NOMO-1 treated with DMSO at 0.1 percent for 48 hours (cell line): ENCODE data around the gene CFAP410.
"Not testable (repeated sequence)": the region's sequence is repeated elsewhere in the genome, so short reads cannot be mapped to it uniquely, and the experiment has no call there.

Experiments
- DNase-seq: peaks from one replicate; lab custom pipeline; 2025; ENCODE audit not compliant: unreplicated experiment; lab: John Stamatoyannopoulos, UW

The CFAP410 gene

DNA sequence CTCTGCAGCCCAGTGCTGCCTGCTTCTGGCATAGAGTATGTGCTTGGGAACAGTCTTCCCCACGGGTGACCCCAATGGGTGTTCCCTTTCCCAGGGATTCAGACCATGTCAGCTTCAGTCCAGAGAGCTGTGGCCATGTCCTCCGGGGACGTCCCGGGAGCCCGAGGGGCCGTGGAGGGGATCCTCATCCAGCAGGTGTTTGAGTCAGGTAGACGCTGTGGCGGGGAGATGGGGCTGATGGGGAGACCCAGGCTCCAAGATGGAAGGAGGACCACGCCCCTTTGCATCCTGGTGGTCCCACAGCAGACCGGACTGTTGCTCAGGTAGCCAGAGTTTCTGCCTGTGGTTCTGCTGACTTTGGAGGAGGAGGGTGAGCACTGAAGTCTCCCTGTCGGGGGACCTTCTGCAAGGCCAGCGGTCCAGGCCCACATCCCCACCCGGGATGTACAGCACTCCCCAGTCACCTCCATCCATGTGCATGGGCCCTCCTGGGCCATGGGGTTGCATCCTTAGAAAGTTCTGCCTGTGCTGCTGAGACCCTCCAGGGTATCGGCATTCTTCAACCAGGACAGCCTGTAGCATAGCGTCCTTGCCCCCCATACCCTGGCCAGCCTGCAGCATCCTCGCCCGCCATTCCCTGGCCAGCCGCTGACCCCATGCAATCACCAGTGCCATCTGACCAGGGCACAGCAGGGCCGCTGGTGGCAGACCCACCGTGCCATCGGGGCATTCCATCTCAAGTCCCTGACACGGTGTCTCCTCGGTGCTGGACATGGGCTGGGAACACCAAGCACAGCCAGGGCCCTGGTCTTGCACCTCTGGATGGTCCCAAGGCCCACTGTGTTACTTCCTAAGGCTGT, 50.7 kb downstream of the CFAP410 start:
- no peak for DNase-seq

GRCh38 chr21:44286716-44287632, 52.2 kb downstream of the CFAP410 start:
- no peak for DNase-seq

DNA sequence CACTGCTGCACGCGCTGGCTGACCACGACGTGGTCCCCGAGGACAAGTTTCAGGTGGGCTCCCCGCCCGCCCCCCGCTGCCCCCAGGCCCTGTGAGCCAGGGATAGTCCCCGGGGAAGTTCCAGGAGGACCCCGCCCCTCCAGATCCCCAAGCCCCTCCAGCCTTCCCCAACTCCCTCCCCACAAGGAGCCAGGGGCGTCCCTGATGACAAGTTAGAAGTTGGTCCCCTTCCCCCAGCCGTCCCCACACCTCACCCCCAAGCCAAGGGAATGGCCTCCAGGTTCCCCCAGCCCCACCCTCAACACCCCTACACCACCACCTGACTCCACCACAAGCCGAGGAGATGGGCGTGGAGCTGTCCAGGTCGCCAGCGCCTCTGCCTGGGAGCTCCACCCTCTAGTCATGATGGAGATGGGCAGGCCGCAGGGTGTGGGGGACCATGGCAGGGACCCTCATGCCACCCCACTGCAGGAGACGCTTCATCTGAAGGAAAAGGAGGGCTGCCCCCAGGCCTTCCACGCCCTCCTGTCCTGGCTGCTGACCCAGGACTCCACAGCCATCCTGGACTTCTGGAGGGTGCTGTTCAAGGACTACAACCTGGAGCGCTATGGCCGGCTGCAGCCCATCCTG, 53.0 kb downstream of the CFAP410 start:
- DNase-seq: no peak

DNA sequence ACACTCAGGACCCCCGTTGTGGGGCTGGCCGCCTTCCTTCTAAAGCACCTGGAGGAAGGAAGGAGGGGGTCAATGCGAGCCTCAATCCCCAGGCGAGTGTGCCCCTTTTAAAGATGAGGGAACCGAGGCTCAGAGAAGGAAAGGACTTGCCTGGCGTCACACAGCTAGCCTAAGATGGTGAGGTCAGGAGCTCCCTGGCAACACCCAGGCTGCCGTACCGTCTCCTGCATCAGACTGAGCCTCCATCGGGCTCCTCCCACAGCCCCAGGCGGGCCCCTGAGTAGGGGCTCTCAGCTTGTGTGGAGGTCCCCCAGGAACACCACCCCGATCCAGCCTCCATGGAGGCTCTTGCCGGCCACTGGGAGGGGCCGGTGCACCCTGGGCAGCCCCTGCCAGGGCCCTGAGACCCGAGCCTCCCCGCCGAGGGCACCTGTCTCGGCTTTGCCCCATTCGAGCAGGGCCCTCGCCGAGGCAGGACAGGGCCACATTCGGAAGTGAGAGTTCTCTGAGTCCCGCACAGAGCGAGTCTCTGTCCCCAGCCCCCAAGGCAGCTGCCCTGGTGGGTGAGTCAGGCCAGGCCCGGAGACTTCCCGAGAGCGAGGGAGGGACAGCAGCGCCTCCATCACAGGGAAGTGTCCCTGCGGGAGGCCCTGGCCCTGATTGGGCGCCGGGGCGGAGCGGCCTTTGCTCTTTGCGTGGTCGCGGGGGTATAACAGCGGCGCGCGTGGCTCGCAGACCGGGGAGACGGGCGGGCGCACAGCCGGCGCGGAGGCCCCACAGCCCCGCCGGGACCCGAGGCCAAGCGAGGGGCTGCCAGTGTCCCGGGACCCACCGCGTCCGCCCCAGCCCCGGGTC, 53.8 kb downstream of the CFAP410 start, which contains the start of gene AIRE:
TSS of gene AIRE (plus strand) at position 739 of the 855 bp plus-strand sequence. CDS start 131 bp downstream, outside the sequence.
- DNase-seq: no peak

DNA sequence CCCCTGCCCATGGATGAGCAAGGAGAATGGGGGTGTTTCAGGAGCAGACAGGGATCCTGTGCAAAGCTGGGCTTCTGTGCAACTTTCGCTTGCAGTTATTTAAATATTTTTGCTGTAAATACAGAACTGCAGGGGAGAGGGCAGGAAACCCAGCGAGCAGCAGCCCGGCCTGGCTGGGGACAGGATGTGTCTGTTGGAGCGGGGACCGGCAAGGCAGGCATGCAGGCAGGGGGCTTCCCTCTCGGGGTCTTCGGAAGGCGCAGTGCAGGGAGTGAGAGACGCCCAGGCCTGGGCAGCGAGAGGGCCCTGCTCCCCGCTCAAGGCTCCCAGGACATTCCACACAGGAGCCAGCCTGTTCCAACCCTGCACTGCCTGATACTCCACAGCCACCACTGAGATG, 55.2 kb downstream of the CFAP410 start:
- no peak for DNase-seq

GRCh38 chr21:44283211-44283785, 55.9 kb downstream of the CFAP410 start:
- DNase-seq: not testable (repeated sequence)

DNA sequence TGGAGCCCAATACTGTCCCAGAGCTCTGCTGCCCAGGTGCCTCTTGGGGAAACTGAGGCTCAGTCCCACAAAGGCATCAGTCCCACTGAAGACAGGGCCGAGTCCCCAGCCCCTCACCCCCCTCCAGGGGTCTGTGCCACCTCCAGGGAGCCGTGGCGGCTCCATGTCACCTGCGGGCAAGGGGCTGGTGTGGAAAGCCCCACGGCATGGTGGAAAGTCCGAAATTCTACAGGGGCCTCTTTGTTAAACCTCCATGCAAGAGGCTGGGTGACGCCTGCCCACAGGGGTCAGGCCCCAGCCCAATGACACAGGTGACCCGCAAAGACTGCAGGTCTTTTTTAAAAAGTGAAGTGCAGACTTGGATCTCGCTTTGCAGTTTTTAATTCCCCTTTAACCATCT, 56.8 kb downstream of the CFAP410 start:
- no peak for DNase-seq

DNA sequence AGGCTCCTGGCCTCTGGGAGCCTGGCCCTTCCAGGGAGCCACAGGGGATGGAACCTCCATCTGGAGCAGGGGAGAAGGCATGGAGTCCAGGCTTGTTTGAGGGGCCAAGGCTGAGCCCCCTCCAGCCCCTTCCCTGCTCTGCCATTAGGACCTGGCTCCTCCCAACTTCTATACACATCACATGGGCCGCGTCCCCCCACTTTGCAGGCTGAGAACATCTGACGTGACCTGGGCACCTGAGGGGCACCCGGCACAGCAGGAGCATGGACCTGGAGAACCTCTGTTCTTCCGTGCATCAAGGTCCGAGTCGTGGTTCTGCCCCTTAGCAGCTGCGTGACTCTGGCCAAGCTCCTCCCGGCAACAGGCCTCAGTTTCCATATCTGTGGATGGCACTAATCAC, 57.4 kb downstream of the CFAP410 start:
- no peak for DNase-seq

DNA sequence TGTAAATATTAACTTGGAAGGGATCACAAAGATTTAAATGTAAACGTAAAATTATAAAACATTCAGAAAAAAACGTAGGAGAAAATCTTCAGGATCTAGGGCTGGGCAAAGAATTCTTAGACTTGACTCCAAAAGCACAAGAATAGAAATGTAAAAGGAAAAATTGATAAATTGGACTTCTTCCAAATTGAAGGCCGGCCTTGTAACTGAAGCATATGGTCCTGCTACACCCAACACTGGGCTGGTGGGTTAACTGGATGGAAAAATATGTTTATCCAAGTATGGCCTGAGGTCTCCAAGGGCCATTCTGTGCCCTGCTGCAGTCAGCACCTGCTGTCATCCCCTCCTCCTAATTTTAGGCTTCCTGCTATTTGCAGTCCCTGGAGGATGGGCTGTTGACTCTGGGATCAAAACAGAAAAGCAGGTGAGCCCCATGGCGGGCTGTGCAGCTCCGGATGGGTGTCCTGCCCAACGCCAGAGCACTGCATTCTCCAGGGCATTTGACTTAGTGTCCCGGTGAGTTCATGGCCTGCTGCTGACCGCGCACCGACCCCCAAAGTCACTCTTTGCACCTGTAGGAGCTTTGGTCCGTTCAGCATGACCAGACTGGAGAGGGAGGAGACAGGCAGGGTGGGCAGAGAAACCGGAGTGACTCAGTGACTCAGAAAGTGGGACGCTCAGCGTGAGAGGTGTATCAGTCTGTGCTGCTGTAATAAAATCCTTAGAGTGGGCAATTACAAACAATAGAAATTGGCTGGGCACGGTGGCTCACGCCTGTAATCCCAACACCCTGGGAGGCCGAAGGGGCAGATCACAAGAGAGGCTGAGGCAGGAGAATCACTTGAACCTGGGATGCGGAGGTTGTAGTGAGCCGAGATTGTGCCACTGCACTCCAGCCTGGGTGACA, 59.6 kb downstream of the CFAP410 start:
- no peak for DNase-seq
